Fibroblast of lung (primary cell): ENCODE measurements around the gene KCNMA1. TPM values are rescaled to one million over a fixed set of nuclear protein-coding genes. Genes with fewer than 3 reads are reported as not detected.

Experiments used
- DNase-seq, 2 donors: peaks; one replicate each; pipeline versions ENCODE4 v3.0.0 to v3.0.0-alpha.2; 2010; ENCODE audit warnings: low read depth in 2 of 2
- H2AFZ ChIP-seq: 2 replicates; pipeline ENCODE4 v1.5.1; 2012; ENCODE audit warnings: low read length, control low read depth, inconsistent platforms
- H3K27ac ChIP-seq: 2 replicates; pipeline ENCODE4 v1.5.1; 2011; ENCODE audit warnings: low read length, control low read depth; ENCODE audit not compliant: insufficient read depth
- H3K27me3 ChIP-seq: 2 replicates; pipeline ENCODE4 v1.5.1; 2011; ENCODE audit warnings: mild to moderate bottlenecking, low read length; ENCODE audit not compliant: control insufficient read depth, insufficient read depth
- H3K36me3 ChIP-seq: 2 replicates; pipeline ENCODE4 v1.5.1; 2011; ENCODE audit warnings: low read length; ENCODE audit not compliant: control insufficient read depth, insufficient read depth
- H3K4me1 ChIP-seq: 2 replicates; pipeline ENCODE4 v1.5.1; 2011; ENCODE audit warnings: low read length; ENCODE audit not compliant: control insufficient read depth, insufficient read depth; ENCODE audit errors: extremely low read depth
- H3K4me2 ChIP-seq: 2 replicates; pipeline ENCODE4 v1.5.1; 2011; ENCODE audit warnings: low read length, control low read depth; ENCODE audit not compliant: insufficient read depth; ENCODE audit errors: extremely low read depth
- H3K4me3 ChIP-seq, 4 experiments: fragments of 200-600 bp in 1 of 4; sonication (generic) in 1 of 4; replicated peaks in 1 of 4; 2 replicates each; pipeline ENCODE4 v1.5.1; 2011 to 2016; ENCODE audit warnings: low read length in 4 of 4, low read depth in 3 of 4, mild to moderate bottlenecking in 3 of 4, control low read depth in 2 of 4, inconsistent platforms in 1 of 4, mixed read lengths in 1 of 4; ENCODE audit not compliant: insufficient read depth in 1 of 4; ENCODE audit errors: control extremely low read depth in 1 of 4
- H3K79me2 ChIP-seq: 2 replicates; pipeline ENCODE4 v1.5.1; 2012; ENCODE audit warnings: mild to moderate bottlenecking, low read length, inconsistent platforms; ENCODE audit not compliant: control insufficient read depth, insufficient read depth
- H3K9ac ChIP-seq: 2 replicates; pipeline ENCODE4 v1.5.1; 2011; ENCODE audit warnings: mild to moderate bottlenecking, low read length, control low read depth; ENCODE audit not compliant: insufficient read depth
- H3K9me3 ChIP-seq: 2 replicates; pipeline ENCODE4 v1.5.1; 2012; ENCODE audit warnings: low read depth, low read length; ENCODE audit not compliant: control insufficient read depth, insufficient read depth
- H4K20me1 ChIP-seq: 2 replicates; pipeline ENCODE4 v1.5.1; 2011; ENCODE audit warnings: low read length; ENCODE audit not compliant: control insufficient read depth, insufficient read depth; ENCODE audit errors: extremely low read depth
- EZH2 ChIP-seq: IDR thresholded peaks from 2 replicates; pipeline ENCODE4 v1.5.1; 2012; ENCODE audit warnings: low read length, control low read depth, mild to moderate bottlenecking; ENCODE audit errors: missing control alignments
- polyA plus RNA-seq, 2 donors: library from polyadenylated mRNA; depleted of rRNA in 1 of 2; stranded (reverse) in 1 of 2; unstranded in 1 of 2; fragments of >200 nt; gene quantifications; 2 replicates each; pipeline ENCODE4 v1.2.1, GENCODE V29; 2011 to 2012; ENCODE audit warnings: missing spikeins in 1 of 2
- total RNA-seq: library from RNA; depleted of rRNA; stranded (reverse); fragments of >200 nt; gene quantifications from 2 replicates; pipeline ENCODE4 v1.2.1, GENCODE V29; 2014
- TF ChIP-seq, protein P1 (sequence below), 2 donors: IDR thresholded peaks in 1 of 2; conservative IDR thresholded peaks in 1 of 2; 1 replicate in 1 of 2; 2 replicates in 1 of 2; pipeline ENCODE4 v1.5.1; 2011 to 2012; ENCODE audit warnings: low read length in 2 of 2, control low read depth in 1 of 2, inconsistent platforms in 1 of 2, low read depth in 1 of 2, mild to moderate bottlenecking in 1 of 2

KCNMA1 gene
- total and polyA plus RNA-seq, 2 donors (not counting 1 experiment from before 2014, with no cell fraction given): 31.0 to 138 TPM

GRCh38 chr10:77467422-77467963, 170.1 kb downstream of the KCNMA1 start:
- H4K20me1 ChIP-seq: no peaks in the 10 kb centered on the region
- no peaks in the 10 kb centered on the region for H3K9me3 ChIP-seq
- H3K9ac ChIP-seq: no peak overlapping the region
- H3K4me3 ChIP-seq: no peak overlapping the region
- H3K4me2 ChIP-seq: no peak overlapping the region
- no peak overlapping the region for H2AFZ ChIP-seq
- no peaks in the 10 kb centered on the region for H3K79me2 ChIP-seq
- no peaks in the 10 kb centered on the region for H3K4me1 ChIP-seq
- H3K36me3 ChIP-seq: no peaks in the 10 kb centered on the region
- no peaks in the 10 kb centered on the region for H3K27me3 ChIP-seq
- DNase-seq: no peak
- H3K27ac ChIP-seq: no peak overlapping the region
- no peak for TF ChIP-seq EZH2
- TF ChIP-seq, protein P1, sequence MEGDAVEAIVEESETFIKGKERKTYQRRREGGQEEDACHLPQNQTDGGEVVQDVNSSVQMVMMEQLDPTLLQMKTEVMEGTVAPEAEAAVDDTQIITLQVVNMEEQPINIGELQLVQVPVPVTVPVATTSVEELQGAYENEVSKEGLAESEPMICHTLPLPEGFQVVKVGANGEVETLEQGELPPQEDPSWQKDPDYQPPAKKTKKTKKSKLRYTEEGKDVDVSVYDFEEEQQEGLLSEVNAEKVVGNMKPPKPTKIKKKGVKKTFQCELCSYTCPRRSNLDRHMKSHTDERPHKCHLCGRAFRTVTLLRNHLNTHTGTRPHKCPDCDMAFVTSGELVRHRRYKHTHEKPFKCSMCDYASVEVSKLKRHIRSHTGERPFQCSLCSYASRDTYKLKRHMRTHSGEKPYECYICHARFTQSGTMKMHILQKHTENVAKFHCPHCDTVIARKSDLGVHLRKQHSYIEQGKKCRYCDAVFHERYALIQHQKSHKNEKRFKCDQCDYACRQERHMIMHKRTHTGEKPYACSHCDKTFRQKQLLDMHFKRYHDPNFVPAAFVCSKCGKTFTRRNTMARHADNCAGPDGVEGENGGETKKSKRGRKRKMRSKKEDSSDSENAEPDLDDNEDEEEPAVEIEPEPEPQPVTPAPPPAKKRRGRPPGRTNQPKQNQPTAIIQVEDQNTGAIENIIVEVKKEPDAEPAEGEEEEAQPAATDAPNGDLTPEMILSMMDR (conservative IDR thresholded peaks at IDR 0.05 in 1 of 2, IDR thresholded peaks at IDR 0.05 in 1 of 2; ENCODE audit: low read depth in 1 of 2, low read length in 2 of 2): no peak

DNA sequence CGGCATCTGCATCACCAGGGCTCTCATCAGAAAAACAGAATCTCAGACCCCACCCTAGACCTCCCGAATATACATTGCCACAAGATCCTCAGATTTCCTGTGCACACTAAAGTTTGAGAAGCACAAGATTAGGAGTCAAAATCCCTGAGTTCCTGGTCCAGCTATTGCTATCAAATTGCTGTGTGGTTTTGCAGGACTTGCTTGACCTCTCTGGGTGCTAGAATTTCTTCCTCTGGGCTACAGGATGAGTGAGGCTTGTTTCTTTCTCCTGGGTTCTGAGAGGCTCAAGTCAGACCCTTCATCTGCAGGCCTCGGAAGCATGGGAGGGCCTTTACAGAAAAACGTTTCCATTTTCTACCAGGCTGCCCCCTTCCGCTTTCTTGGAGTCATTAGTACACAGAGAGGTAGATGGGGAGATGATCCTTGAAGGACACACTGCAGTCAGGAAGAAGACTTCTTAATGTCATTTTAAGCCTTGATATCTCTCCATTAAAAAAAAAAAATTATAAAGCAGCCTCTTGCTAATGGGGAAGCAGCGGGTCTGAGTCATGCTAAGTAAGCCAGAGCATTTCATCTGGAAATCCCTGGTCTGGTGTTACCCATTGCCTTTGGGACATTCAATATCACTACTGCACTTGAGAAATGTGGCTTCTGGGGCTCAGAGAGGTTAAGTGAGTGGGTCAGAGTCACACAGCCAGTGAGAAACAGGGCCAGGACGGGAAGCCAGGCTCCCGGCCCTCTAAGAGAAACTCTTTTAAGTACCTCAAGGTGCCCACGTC, 173.5 kb downstream of the KCNMA1 start:
- peak; percentile 37 to 40 for DNase-seq
- no peaks in the 10 kb centered on the region for H4K20me1 ChIP-seq
- H3K79me2 ChIP-seq: no peaks in the 10 kb centered on the region
- no peaks in the 10 kb centered on the region for H3K27me3 ChIP-seq
- no peak overlapping the region for H3K9ac ChIP-seq
- H2AFZ ChIP-seq: no peak overlapping the region
- H3K4me1 ChIP-seq: peaks cover 2% of the 10 kb centered on the region
- no peaks in the 10 kb centered on the region for H3K36me3 ChIP-seq
- H3K9me3 ChIP-seq: no peaks in the 10 kb centered on the region
- no peak overlapping the region for H3K27ac ChIP-seq
- no peak for TF ChIP-seq EZH2
- TF ChIP-seq, protein P1 (conservative IDR thresholded peaks at IDR 0.05 in 1 of 2, IDR thresholded peaks at IDR 0.05 in 1 of 2; ENCODE audit: low read depth in 1 of 2, low read length in 2 of 2): no peak
- no peak overlapping the region for H3K4me2 ChIP-seq
- H3K4me3 ChIP-seq: no peak overlapping the region

DNA sequence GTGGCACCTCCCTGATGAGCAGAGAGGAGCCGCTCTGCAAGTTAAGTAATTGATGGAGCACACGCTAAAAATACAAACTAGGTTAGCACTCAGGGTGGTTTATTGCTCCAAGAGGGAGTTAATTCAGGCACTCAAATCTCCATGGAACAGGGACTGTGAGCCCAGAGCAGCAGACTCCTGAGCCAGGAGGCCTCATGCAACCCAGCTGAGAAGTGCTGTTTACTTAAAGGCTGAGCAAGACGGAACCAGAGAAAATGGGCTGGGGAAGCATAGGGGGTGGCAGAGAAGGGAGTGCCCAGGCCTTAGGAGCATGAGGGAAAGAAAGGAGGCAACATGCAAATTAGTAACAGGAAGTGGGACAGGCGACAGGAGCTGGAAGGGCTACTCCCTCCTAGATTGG, 174.1 kb downstream of the KCNMA1 start:
- DNase-seq: no peak
- Histone ChIP-seq H3K79me2 (no peaks in the 10 kb centered on the region), H3K4me1 (peaks cover 2% of the 10 kb centered on the region), H2AFZ (no peak overlapping the region), H3K4me2 (no peak overlapping the region), H4K20me1 (no peaks in the 10 kb centered on the region), H3K4me3 (no peak overlapping the region), H3K27ac (no peak overlapping the region), H3K36me3 (no peaks in the 10 kb centered on the region), H3K9me3 (no peaks in the 10 kb centered on the region), H3K27me3 (no peaks in the 10 kb centered on the region), H3K9ac (no peak overlapping the region)
- TF ChIP-seq EZH2: no peak
- TF ChIP-seq, protein P1 (conservative IDR thresholded peaks at IDR 0.05 in 1 of 2, IDR thresholded peaks at IDR 0.05 in 1 of 2; ENCODE audit: low read depth in 1 of 2, low read length in 2 of 2): no peak
